GM18873 (cell line): ENCODE data around the gene ALDH2.
"Not testable (repeated sequence)": the region's sequence is repeated elsewhere in the genome, so short reads cannot be mapped to it uniquely, and the experiment has no call there.

Experiments used
- ATAC-seq: cut with Tn5 transposase; IDR thresholded peaks from one replicate; pipeline ENCODE4 v1.9.1; 2021; ENCODE audit warnings: mild to moderate bottlenecking, moderate library complexity, moderate number of reproducible peaks; ENCODE audit not compliant: unreplicated experiment, low FRiP score

ALDH2 gene

GRCh38 chr12:111823891-111824290, 57.2 kb downstream of the ALDH2 start:
- ATAC-seq: no peak

- ATAC-seq: not testable (repeated sequence)
Observed at GRCh38 chr12:111824312-111824711, 57.6 kb downstream of the ALDH2 start.

- ATAC-seq: no peak
Observed at GRCh38 chr12:111825509-111825908, 58.8 kb downstream of the ALDH2 start.

GRCh38 chr12:111826316-111826715, 59.6 kb downstream of the ALDH2 start:
- no peak for ATAC-seq

GRCh38 chr12:111826992-111827391, 60.3 kb downstream of the ALDH2 start:
- no peak for ATAC-seq

- no peak for ATAC-seq
Observed at GRCh38 chr12:111827907-111828306, 61.2 kb downstream of the ALDH2 start.

DNA sequence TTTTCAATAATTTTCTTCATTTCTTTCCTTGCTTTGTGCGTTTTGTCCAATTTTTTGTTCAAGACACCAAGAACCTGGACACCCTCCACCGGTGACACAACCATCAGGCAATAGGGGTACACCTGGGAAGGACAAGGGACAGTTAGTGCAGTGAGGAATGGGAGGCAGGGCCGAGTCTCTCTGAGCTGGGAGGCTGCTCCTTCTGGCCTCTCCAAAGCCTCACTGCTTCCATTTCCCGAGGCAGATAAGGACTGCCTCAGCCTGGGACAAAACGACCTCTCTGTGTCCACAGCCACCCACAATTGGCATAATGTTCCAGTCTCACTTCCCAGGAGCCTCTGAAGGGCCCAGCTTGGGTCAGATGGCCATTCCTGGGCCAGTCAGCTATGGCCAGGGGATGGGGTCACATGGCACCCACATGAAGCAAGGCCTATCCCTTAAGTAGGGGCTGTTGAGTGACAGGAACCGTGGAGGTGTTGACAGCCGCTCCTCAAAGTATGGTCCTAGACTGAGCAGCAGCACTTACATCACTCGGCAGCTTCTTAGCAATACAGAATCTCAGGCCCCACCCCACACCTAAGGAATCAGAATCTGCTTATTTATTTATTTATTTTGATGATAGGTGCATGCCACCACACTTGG, 61.7 kb downstream of the ALDH2 start:
- no peak for ATAC-seq

- ATAC-seq: not testable (repeated sequence)
Observed at GRCh38 chr12:111829635-111830034, 62.9 kb downstream of the ALDH2 start.

- ATAC-seq: not testable (repeated sequence)
Observed at GRCh38 chr12:111834740-111835386, 68.1 kb downstream of the ALDH2 start.

DNA sequence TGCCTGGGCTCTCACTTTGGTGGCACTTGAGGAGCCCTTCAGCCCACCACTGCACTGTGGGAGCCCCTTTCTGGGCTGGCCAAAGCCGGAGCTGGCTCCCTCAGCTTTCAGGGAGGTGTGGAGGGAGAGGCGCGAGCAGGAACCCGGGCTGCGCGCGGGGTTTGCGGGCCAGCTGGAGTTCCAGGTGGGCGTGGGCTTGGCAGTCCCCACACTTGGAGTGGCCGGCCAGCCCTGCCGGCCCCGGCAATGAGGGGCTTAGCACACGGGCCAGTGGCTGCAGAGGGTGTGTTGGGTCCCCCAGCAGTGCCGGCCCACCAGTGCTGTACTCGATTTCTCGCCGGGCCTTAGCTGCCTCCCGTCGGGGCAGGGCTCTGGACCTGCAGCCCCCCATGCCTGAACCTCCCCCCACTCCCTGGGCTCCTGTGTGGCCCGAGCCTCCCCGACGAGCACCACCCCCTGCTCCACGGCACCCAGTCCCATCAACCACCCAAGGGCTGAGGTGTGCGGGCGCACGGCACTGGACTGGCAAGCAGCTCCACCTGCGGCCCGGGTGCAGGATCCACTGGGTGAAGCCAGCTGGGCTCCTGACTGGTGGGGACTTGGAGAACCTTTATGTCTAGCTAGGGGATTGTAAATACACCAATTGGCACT, 68.9 kb downstream of the ALDH2 start:
- ATAC-seq: not testable (repeated sequence)

DNA sequence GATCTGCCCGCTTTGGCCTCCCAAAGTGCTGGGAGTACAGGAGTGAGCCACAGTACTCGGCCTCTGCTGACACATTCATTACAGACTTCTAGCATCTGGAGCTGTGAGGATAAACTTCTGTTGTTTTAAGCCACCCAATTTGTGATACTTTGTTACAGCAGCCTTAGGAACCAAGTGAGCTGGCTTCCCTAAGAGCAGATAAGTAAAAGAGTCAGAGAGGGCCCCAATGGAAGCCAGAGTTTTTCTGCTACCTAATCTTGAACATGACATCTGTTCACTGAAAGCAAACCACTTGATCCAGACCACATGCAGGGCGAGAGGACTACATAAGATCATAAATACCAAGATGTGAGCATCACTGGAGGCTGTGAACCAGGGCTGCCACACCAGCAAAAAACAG, 71.6 kb downstream of the ALDH2 start:
- no peak for ATAC-seq

- ATAC-seq: no peak
Observed at GRCh38 chr12:111840807-111841206, 74.1 kb downstream of the ALDH2 start.

DNA sequence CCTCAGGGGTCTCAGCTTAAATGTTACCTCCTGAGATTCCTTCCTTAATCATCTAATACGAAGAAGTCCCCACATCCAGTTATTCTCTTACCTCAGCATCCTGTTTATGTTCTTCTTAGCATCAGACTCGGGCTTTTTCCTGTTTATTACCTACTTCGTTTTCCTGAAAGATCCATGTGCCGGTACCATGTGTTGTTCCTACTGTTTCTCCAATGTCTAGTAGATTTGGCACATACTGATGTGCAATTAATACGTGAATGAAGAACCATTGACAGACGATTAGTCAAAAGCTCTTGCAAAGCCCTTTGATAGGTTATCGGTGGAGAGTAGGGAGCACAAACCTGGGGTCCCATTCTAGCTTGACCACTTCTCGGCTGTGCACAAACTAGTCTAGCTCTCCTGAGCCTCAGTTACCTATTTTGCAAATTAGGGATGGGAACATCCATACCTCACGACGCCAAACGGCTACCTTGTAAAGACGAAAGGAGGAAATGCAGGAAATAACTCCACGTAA, 74.6 kb downstream of the ALDH2 start:
- ATAC-seq: peak; percentile 3

DNA sequence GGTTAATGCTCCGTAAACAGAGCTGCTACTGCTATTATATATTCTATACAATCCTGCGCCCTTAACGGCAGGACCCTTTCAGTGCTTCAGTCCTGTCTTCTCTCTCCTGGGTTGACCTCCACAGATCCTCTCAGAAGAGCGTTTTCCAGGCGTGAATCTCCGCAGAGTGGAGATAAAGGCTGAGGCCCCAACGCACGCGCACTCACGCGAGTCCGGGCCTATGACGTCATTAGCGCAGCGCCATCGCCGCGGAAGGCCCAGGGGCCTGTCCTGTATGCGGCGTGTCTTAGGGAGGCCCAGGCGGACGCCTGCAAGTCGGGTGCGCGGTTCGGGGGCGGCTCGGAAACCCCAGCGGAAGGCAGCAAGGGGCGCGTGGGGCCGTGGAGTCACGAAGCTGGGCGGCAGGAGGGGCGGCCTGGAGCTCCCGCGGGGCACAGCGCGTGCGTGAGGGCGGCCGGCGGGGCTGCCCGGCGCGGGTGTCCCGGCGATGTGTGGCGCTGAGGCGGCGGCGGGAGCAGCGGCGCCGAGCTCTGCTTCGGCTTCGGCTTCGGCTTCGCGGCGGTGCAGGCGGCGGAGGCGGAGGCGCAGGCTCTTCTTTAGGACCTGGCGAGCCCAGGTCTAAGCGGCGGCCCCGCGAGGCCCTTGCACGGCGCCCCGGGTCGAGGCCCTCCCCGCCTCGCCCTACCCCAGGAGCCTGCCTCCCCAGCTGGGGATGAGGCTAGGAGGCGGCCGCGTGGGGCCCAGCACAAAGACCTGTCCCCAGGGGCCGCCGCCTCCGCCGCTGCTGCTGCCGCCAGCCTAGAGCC, 75.2 kb downstream of the ALDH2 start, which contains the start of gene MAPKAPK5:
TSS of gene MAPKAPK5 (plus strand) at position 479 of the 806 bp plus-strand sequence. CDS start 506 bp downstream, outside the sequence.
- ATAC-seq: peak; percentile 61

DNA sequence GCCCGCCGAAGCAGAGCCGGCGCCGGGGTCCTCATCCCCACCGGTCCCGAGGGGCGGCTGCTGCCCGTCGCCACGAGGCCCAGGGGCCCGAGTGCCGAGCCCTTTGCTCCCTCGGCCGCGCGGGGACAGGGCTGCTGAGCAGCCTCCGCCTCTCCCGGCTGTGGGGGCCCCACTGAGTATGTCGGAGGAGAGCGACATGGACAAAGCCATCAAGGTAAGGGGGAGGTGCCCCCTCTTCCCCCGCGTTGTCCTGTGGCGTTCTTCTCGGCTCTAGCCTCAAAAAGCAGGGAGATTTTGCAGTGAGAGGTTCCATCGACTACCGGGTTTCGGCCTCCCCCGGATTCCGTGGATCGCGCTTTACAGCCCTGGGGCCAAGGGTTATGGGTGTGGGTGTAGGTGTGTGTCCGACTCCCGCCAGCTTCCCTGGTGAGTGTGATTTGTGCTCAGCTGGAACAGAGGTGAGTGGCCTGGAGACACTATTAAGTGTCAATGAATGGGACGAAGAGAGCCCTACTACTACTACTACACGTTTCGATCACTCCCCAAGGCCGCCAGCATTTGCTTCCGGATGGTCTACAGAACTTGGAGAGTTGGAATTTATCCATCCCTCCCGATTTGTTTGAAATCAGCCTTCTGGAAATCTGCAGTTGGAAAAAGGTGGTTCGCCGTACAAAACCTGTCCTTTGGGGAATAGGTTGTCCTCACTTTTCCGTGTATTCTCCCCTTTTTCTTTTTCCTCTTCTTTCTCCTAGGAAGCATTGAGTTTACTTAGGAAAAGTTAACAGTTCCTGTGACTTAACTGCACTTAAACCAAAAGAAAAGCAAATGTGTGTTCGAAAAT, 76.0 kb downstream of the ALDH2 start:
- peak; percentile 10 for ATAC-seq

GRCh38 chr12:111846016-111846415, 79.3 kb downstream of the ALDH2 start:
- no peak for ATAC-seq

DNA sequence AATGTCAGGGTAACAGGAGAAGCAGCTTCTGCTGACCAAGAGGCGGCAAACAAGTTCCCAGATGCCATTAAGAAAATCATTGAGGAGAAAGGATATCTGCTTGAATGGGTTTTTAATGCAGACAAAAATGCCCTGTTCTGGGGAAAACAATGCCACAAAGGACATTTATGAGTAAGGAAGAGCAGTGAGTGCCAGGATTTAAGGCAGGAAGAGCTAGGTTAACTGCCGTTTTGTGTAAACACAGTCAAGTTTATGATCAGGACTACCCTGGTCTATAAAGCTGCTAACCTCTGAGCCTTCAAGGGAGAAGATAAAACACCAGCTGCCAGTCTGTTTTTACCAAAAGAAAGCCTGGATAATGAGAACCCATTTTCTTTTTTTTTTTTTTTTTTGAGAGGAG, 83.8 kb downstream of the ALDH2 start:
- no peak for ATAC-seq

DNA sequence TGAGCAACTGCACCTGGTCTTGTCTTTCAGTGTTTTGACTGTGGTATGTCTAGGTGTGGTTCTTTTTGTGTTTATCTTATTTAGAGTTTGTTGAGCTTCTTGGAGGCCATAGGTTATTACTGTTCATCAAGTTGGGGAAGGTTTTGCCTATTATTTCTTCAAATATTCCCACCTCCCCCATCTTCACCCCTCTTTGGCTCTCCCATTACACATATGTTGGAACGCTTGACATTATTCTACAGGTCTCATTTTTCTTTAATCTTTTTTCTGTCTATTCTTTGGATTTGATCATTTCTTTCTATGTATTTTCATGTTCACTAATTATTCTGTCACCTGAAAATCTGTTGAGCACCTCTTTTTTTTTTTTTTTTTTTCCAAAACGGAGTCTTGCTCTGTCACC, 91.5 kb downstream of the ALDH2 start:
- ATAC-seq: no peak

GRCh38 chr12:111858778-111859177, 92.0 kb downstream of the ALDH2 start:
- ATAC-seq: no peak

GRCh38 chr12:111864913-111865312, 98.2 kb downstream of the ALDH2 start:
- ATAC-seq: no peak
